Karpas-422 (cell line): ENCODE data around the gene TCF25. TPM values are rescaled to one million over a fixed set of nuclear protein-coding genes. Genes with fewer than 3 reads are reported as not detected.

Experiments
- DNase-seq: peaks from one replicate; pipeline ENCODE4 v3.0.0-alpha.2; 2015
- H2AFZ ChIP-seq: fragments of 200-600 bp; sonication (generic); 2 replicates; pipeline ENCODE4 v1.6.1; 2014; ENCODE audit warnings: antibody characterized with exemption, low read length, mixed read lengths
- H3K27ac ChIP-seq: fragments of 200-600 bp; sonication (generic); 2 replicates; pipeline ENCODE4 v1.5.1; 2014; ENCODE audit warnings: mild to moderate bottlenecking, low read length, moderate library complexity
- H3K27me3 ChIP-seq: fragments of 200-600 bp; sonication (generic); 2 replicates; pipeline ENCODE4 v1.6.1; 2014; ENCODE audit warnings: low read length, mixed read lengths
- H3K36me3 ChIP-seq: fragments of 200-600 bp; sonication (generic); 2 replicates; pipeline ENCODE4 v1.6.1; 2014; ENCODE audit warnings: low read length, mixed read lengths; ENCODE audit not compliant: insufficient read depth
- H3K4me1 ChIP-seq: fragments of 200-600 bp; sonication (generic); 2 replicates; pipeline ENCODE4 v1.6.1; 2014; ENCODE audit warnings: mild to moderate bottlenecking, low read length, mixed read lengths
- H3K4me2 ChIP-seq: fragments of 200-600 bp; sonication (generic); 2 replicates; pipeline ENCODE4 v1.6.1; 2014; ENCODE audit warnings: low read length, low read depth, mild to moderate bottlenecking; ENCODE audit not compliant: poor library complexity, severe bottlenecking
- H3K4me3 ChIP-seq: fragments of 200-600 bp; sonication (generic); 2 replicates; pipeline ENCODE4 v1.5.1; 2014; ENCODE audit warnings: mild to moderate bottlenecking, antibody characterized with exemption, low read length, mixed read lengths
- H3K79me2 ChIP-seq: fragments of 200-600 bp; sonication (generic); 2 replicates; pipeline ENCODE4 v1.6.1; 2014; ENCODE audit warnings: mild to moderate bottlenecking, low read length, mixed read lengths
- H3K9ac ChIP-seq: fragments of 200-600 bp; sonication (generic); 2 replicates; pipeline ENCODE4 v1.6.0; 2014; ENCODE audit warnings: low read length
- H3K9me2 ChIP-seq: fragments of 200-600 bp; sonication (generic), shearing (Covaris generic); replicated peaks from 2 replicates; pipeline ENCODE4 v1.6.0; 2014; ENCODE audit warnings: mild to moderate bottlenecking, low read length, moderate library complexity; ENCODE audit not compliant: insufficient read depth
- H3K9me3 ChIP-seq: fragments of 300-700, 200-600 bp; sonication (generic); 2 replicates; pipeline ENCODE4 v1.6.1; 2014; ENCODE audit warnings: low read length, mixed read lengths
- H4K20me1 ChIP-seq: fragments of 200-600 bp; sonication (generic); 2 replicates; pipeline ENCODE4 v1.6.1; 2014; ENCODE audit warnings: mild to moderate bottlenecking, antibody characterized with exemption, low read length, low read depth; ENCODE audit not compliant: insufficient read depth
- total RNA-seq: library from RNA; depleted of rRNA; stranded (reverse); fragments of >200 nt; shearing (Covaris generic); gene quantifications from 2 replicates; pipeline ENCODE4 v1.2.3, GENCODE V29; 2014; ENCODE audit warnings: low replicate concordance

The TCF25 gene
- total RNA-seq, 1 experiment from 2014 or later, result 71.8 TPM

DNA sequence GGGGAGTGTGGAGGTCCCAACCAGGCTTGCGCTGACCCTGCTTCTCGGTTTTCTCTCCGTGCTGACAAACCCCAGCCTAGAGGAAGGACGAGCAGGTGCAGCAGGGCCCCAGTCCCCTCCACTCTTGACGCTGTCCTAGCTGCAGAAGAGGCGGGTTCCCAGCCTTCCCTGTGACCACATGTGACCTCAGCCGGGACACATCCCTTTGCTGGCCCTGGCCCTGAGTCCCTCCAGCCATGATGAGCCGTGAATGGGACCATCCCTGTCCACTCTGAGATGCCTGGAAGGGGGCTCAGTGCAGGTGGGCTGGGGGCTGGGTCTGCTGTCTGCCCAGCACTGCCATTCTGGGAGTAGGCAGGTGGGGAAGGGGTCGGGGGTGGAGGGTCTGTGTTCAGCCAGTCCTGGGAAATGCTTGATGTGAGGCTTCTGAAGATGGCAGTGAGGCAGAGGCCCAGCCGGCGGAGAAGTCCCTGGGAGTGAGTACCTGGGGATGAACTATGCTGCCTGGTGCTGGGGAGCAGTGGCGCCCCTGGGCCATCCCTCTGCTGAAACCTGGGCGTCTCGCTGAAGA lies 47.8 kb downstream of the TCF25 start:
- Histone ChIP-seq H2AFZ (no peak overlapping the region), H3K36me3 (no peaks in the 10 kb centered on the region), H3K4me3 (peak overlapping the region; percentile 98; the same call in 1 of the 2 replicates), H3K4me1 (peaks cover 66% of the 10 kb centered on the region), H3K4me2 (peak overlapping the region; percentile 85), H3K9me3 (no peaks in the 10 kb centered on the region), H3K27ac (no peak overlapping the region), H3K79me2 (peaks cover 14% of the 10 kb centered on the region), H4K20me1 (peaks cover 26% of the 10 kb centered on the region), H3K9me2 (no peaks in the 10 kb centered on the region), H3K27me3 (no peaks in the 10 kb centered on the region), H3K9ac (peak overlapping the region; percentile 94)
- no peak for DNase-seq

DNA sequence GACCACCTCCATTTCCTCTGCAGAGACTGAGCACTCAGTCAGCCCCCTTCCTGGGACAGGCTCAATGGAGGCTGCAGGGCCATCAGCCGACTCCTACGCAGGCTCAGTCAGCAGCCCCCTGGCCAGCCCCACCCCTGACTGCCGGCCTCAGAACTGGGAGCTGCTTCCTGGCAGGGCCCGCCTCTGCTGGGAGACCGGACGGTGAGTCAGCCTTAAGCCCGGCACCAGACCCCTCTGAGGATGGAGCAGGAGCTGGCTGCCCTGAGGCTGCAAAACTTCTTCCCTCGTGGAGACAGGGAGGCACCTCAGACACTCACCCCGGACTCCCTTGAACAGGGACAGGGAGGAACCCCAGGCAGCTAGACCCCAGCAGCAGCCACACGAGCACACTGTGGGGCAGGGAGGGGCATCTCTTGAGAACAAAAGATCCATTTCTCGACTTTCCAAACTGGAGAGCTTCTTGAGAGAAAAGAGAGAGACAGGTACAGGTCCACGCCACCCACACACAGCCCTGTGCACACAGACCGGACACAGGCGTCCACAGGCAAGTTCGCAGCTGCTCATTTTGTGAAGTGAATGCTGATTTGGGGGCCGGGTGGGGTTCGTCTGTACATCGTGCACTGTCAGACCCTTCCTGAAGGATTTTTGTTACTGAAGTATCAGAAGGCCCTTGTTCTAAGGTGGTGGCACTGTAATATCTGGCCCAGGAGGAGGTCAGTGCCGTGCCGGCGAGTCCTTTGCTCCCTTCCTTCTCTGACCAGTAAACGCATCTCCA lies 48.5 kb downstream of the TCF25 start:
- no peak overlapping the region for H3K27ac ChIP-seq
- H3K9me3 ChIP-seq, result no peaks in the 10 kb centered on the region
- H3K9me2 ChIP-seq, result no peaks in the 10 kb centered on the region
- H3K79me2 ChIP-seq, result peaks cover 19% of the 10 kb centered on the region
- H3K4me2 ChIP-seq, result peak overlapping the region; percentile 85
- no peaks in the 10 kb centered on the region for H3K36me3 ChIP-seq
- H3K27me3 ChIP-seq, result no peaks in the 10 kb centered on the region
- no peak overlapping the region for H2AFZ ChIP-seq
- peak overlapping the region; percentile 94 for H3K9ac ChIP-seq
- H3K4me3 ChIP-seq, result peak overlapping the region; percentile 98; the same call in 1 of the 2 replicates
- peaks cover 71% of the 10 kb centered on the region for H3K4me1 ChIP-seq
- no peak for DNase-seq
- H4K20me1 ChIP-seq, result peaks cover 31% of the 10 kb centered on the region

DNA sequence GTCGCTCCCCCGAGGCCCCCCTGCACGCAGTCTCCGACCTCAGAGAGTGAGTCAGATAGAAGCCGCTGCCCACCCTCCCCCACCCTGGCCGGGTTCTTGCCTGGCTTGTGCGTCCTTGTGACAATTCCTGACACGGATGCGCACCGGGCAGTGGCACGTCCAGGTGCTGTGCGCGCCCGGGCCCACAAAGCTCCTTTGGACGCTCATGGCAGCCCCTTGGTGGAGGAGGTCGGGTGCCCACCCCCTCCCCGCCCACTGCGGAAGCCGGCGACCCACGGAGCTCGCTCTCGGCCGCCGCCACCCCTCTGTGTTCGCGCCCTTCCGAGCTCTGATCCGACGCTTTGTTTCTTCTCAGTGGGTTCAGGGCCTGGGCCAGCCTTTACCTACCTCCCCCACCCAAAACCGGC lies 49.1 kb downstream of the TCF25 start:
- H3K79me2 ChIP-seq, result peaks cover 21% of the 10 kb centered on the region
- peaks cover 2% of the 10 kb centered on the region for H3K36me3 ChIP-seq
- H3K4me1 ChIP-seq, result peaks cover 67% of the 10 kb centered on the region
- peak overlapping the region; percentile 98 for H3K4me3 ChIP-seq
- DNase-seq, result no peak
- no peak overlapping the region; the same call in 1 of the 2 replicates for H2AFZ ChIP-seq
- H3K27me3 ChIP-seq, result no peaks in the 10 kb centered on the region
- H4K20me1 ChIP-seq, result peaks cover 33% of the 10 kb centered on the region
- peak overlapping the region; percentile 34; the same call in 1 of the 2 replicates for H3K27ac ChIP-seq
- H3K9me2 ChIP-seq, result no peaks in the 10 kb centered on the region
- H3K4me2 ChIP-seq, result peak overlapping the region; percentile 85
- H3K9ac ChIP-seq, result peak overlapping the region; percentile 94
- no peaks in the 10 kb centered on the region for H3K9me3 ChIP-seq

DNA sequence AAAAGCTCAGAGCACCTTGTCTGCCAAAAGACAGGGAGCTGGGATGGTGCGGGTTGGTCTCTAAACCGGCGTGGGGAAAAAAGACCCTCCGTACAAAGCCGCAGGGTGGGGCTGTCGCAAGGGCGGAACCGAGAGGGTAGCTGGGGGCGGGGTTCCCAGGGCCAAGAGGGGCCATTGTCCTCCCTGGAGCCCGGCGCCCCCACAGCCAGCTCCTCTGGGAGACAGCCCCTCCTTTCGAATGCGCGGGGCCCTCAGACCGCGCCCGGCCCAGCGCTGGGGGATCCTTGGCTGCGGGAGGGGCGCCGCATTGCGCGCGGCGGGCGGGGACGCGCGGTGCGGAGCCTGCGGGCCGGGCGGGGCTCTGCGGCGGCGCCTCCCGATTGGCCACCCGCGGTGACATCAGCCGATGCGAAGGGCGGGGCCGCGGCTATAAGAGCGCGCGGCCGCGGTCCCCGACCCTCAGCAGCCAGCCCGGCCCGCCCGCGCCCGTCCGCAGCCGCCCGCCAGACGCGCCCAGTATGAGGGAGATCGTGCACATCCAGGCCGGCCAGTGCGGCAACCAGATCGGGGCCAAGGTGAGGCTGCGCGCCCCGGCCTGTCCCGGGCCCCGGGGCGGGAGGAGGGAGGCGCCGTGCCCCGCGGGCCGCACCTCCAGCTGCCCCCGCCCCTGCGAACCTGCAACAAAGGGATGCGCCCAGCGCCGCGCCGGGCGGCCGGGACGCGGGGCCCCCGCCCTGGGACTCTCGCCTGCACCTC lies 49.7 kb downstream of the TCF25 start, which contains the start of gene TUBB3:
Gene TUBB3 (plus strand): TSS at position 459 of the 756 bp plus-strand sequence. CDS start 60 bp downstream, at position 519.
- no peak within 1 kb of the TSS; the same call in 1 of the 2 replicates for H2AFZ ChIP-seq
- H3K4me3 ChIP-seq, result peak within 1 kb of the TSS; percentile 98
- peaks cover 61% of the 10 kb centered on the region for H3K4me1 ChIP-seq
- peak within 1 kb of the TSS; percentile 85 for H3K4me2 ChIP-seq
- no peaks in the 10 kb centered on the region for H3K9me2 ChIP-seq
- H4K20me1 ChIP-seq, result peaks cover 39% of the 10 kb centered on the region
- peaks cover 8% of the 10 kb centered on the region for H3K36me3 ChIP-seq
- peaks cover 27% of the 10 kb centered on the region for H3K79me2 ChIP-seq
- H3K27ac ChIP-seq, result peak within 1 kb of the TSS; percentile 99
- peak; percentile 94 for DNase-seq
- peak within 1 kb of the TSS; percentile 94 for H3K9ac ChIP-seq
- no peaks in the 10 kb centered on the region for H3K27me3 ChIP-seq
- no peaks in the 10 kb centered on the region for H3K9me3 ChIP-seq

DNA sequence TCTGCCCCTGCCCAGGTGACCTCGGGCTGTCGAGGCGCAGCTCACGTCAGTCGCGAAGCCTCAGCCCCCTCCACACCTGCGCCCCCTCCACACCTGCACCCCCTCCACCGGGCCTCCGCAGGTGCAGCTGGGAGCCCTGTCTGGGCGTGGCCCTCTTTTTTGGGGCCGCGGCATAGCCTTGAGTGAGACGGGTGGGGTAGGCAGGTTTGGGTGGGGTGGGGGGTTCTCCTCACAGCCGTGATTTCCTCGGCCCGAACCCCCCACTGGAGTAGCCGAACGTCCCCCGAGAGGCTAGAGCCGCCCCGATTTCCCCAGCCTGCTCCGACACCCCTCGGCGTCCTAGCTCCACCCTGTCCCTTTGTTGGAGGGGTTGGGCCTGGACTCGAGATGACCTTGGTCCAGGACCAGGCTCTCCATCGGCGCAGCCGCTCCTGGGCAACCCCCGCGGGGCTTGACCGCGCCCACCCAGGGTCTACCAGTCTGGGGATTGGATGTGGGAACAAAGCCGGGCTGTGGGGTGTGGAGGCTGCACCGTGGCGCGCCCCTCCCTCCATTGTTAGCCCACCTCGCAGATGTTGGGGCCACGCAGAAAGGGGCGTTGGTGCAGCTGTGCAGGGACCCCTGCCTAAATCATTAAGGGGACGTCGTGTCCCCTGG lies 50.4 kb downstream of the TCF25 start:
- Histone ChIP-seq H2AFZ (no peak overlapping the region), H3K9me2 (no peaks in the 10 kb centered on the region), H3K79me2 (peaks cover 29% of the 10 kb centered on the region), H3K9me3 (no peaks in the 10 kb centered on the region), H3K4me1 (peaks cover 54% of the 10 kb centered on the region), H3K4me3 (peak overlapping the region; percentile 98), H3K36me3 (peaks cover 9% of the 10 kb centered on the region), H3K27ac (peak overlapping the region; percentile 99), H4K20me1 (peaks cover 44% of the 10 kb centered on the region), H3K9ac (peak overlapping the region; percentile 94), H3K27me3 (no peaks in the 10 kb centered on the region), H3K4me2 (peak overlapping the region; percentile 85)
- DNase-seq, result peak; percentile 73

DNA sequence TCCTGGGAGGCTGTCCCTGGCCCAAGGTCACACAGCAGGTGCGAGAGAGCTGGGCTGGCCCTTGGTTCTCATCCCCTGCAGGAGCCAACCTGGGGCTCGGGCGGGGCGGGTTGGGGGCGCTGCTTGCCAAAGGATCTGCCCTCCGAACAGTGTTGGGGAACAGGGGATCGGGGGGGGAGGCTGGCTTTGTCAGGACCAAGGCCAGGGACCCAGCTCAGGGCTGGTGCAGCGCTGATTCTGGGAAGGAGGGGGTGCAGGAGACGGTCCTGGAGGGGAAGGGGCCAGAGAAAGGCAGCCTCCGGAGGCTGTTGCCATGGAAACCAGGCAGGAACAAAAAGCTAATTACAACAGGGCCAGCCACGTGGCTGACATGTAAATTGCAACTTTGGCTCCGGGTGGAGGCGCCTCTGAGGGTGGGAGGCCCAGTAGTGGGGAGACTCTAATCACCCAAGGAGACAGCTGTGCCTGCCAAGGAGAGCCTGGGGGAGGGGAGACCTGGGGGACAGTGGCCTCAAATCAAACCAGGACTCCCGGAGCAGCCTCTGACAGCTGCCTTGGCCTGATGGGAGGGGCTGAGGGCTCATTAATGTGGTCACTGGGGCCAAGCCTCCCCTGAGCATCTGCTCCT lies 51.0 kb downstream of the TCF25 start:
- DNase-seq, result peak; percentile 98
- Histone ChIP-seq H3K4me1 (peaks cover 53% of the 10 kb centered on the region), H3K4me2 (peak overlapping the region; percentile 85)

DNA sequence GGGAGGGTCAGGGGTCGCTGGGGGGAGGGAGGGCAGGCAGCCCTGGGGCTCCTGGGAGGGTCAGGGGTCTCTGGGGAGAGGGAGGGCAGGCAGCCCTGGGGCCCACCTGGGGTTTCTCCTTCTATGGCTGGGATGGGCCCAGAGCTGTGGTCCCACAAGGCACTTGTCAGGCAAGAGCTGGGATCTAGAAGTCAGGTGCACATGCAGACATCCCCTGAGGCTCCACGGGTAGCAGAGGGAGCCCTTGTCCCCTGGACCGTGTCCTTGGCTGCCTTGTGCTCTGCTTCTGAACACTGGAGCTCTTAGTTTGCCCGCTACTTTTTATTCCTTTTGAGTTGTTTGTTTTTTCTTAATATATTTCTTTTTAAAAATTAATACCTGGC lies 51.5 kb downstream of the TCF25 start:
- H3K27me3 ChIP-seq, result no peaks in the 10 kb centered on the region
- peak overlapping the region; percentile 85 for H3K4me2 ChIP-seq
- no peaks in the 10 kb centered on the region for H3K9me3 ChIP-seq

More for the DNA sequence above, 51.0 kb downstream of the TCF25 start:
- Histone ChIP-seq H3K27me3 (no peaks in the 10 kb centered on the region), H4K20me1 (peaks cover 49% of the 10 kb centered on the region), H3K27ac (peak overlapping the region; percentile 99), H3K9me2 (no peaks in the 10 kb centered on the region), H3K9me3 (no peaks in the 10 kb centered on the region), H3K4me3 (peak overlapping the region; percentile 98), H3K36me3 (peaks cover 14% of the 10 kb centered on the region), H3K9ac (peak overlapping the region; percentile 94), H3K79me2 (peaks cover 29% of the 10 kb centered on the region), H2AFZ (no peak overlapping the region)

More for the DNA sequence above, 51.5 kb downstream of the TCF25 start:
- Histone ChIP-seq H3K36me3 (peaks cover 19% of the 10 kb centered on the region), H4K20me1 (peaks cover 49% of the 10 kb centered on the region), H3K79me2 (peaks cover 29% of the 10 kb centered on the region), H3K4me1 (peaks cover 53% of the 10 kb centered on the region), H3K4me3 (peak overlapping the region; percentile 98), H2AFZ (no peak overlapping the region), H3K27ac (peak overlapping the region; percentile 99), H3K9me2 (no peaks in the 10 kb centered on the region), H3K9ac (peak overlapping the region; percentile 94)
- no peak for DNase-seq
